Neural progenitor cell (in vitro differentiated cells): Measurements from ENCODE around the gene NCAM1. TPM values are rescaled to one million over a fixed set of nuclear protein-coding genes. Genes with fewer than 3 reads are reported as not detected.

Experiments used
- DNase-seq: peaks from one replicate; pipeline ENCODE4 v3.0.0-alpha.2; 2016; ENCODE audit warnings: low spot score
- H2AFZ ChIP-seq: fragments of 200-600 bp; sonication (generic); replicated peaks from 2 replicates; pipeline ENCODE4 v1.6.1; 2016; ENCODE audit warnings: antibody characterized with exemption
- H3F3A ChIP-seq: fragments of 200-600 bp; sonication (generic); 2 replicates; pipeline ENCODE4 v1.6.1; 2016; ENCODE audit warnings: antibody characterized with exemption, low read depth
- H3K27ac ChIP-seq: fragments of 200-600 bp; sonication (generic); 2 replicates; pipeline ENCODE4 v1.5.1; 2016; ENCODE audit warnings: mild to moderate bottlenecking
- H3K27me3 ChIP-seq: fragments of 200-600 bp; sonication (generic); 2 replicates; pipeline ENCODE4 v1.6.1; 2016; ENCODE audit warnings: mild to moderate bottlenecking, moderate library complexity
- H3K36me3 ChIP-seq: fragments of 200-600 bp; sonication (generic); 2 replicates; pipeline ENCODE4 v1.5.1; 2016
- H3K4me1 ChIP-seq: fragments of 200-600 bp; sonication (generic); 2 replicates; pipeline ENCODE4 v1.6.1; 2016; ENCODE audit warnings: mixed run types
- H3K4me2 ChIP-seq: fragments of 200-600 bp; sonication (generic); 2 replicates; pipeline ENCODE4 v1.6.1; 2016
- H3K4me3 ChIP-seq: fragments of 200-600 bp; sonication (generic); 2 replicates; pipeline ENCODE4 v1.5.1; 2016
- H3K79me2 ChIP-seq: fragments of 200-600 bp; sonication (generic); 2 replicates; pipeline ENCODE4 v1.6.1; 2016; ENCODE audit warnings: low read depth
- H3K9ac ChIP-seq: fragments of 200-600 bp; sonication (generic); 2 replicates; pipeline ENCODE4 v1.6.1; 2016
- H3K9me3 ChIP-seq: fragments of 200-600 bp; sonication (generic); 2 replicates; pipeline ENCODE4 v1.5.1; 2016; ENCODE audit warnings: low read depth
- H4K20me1 ChIP-seq: fragments of 200-600 bp; sonication (generic); 2 replicates; pipeline ENCODE4 v1.6.1; 2016; ENCODE audit warnings: low read depth
- H3K27ac Mint-ChIP-seq: 3 replicates; pipeline ENCODE4 v1.8.0; 2021; ENCODE audit warnings: mixed read lengths
- H3K27me3 Mint-ChIP-seq: 2 replicates; pipeline ENCODE4 v1.8.0; 2022; ENCODE audit warnings: low read depth, mild to moderate bottlenecking, inconsistent platforms, moderate library complexity, mixed read lengths; ENCODE audit not compliant: insufficient read depth
- H3K36me3 Mint-ChIP-seq: 3 replicates; pipeline ENCODE4 v1.8.0; 2021; ENCODE audit warnings: mixed read lengths
- H3K4me1 Mint-ChIP-seq: 3 replicates; pipeline ENCODE4 v1.8.0; 2021; ENCODE audit warnings: mixed read lengths
- H3K4me3 Mint-ChIP-seq: 3 replicates; pipeline ENCODE4 v1.8.0; 2021; ENCODE audit warnings: mild to moderate bottlenecking, moderate library complexity, mixed read lengths
- H3K9me3 Mint-ChIP-seq: 3 replicates; pipeline ENCODE4 v1.8.0; 2020; ENCODE audit warnings: mixed read lengths
- EZH2 ChIP-seq: fragments of 200-600 bp; sonication (generic); IDR thresholded peaks from 2 replicates; pipeline ENCODE4 v1.6.1; 2017; ENCODE audit warnings: antibody characterized with exemption, mild to moderate bottlenecking, moderate library complexity
- EZH2phosphoT487 ChIP-seq: fragments of 200-600 bp; sonication (generic); IDR thresholded peaks from 2 replicates; pipeline ENCODE4 v1.6.1; 2017; ENCODE audit warnings: antibody characterized with exemption
- total RNA-seq: library from RNA; depleted of rRNA; stranded (reverse); fragments of >200 nt; gene quantifications from 2 replicates; pipeline ENCODE4 v1.2.3, GENCODE V29; 2015; ENCODE audit warnings: low replicate concordance
- TF ChIP-seq, protein P1 (sequence below): fragments of 200-600 bp; sonication (generic); IDR thresholded peaks from 2 replicates; pipeline ENCODE4 v1.5.1; 2017; ENCODE audit warnings: antibody characterized with exemption, mild to moderate bottlenecking

NCAM1 gene
- total RNA-seq, 1 donor from 2014 or later: 17.5 TPM

DNA sequence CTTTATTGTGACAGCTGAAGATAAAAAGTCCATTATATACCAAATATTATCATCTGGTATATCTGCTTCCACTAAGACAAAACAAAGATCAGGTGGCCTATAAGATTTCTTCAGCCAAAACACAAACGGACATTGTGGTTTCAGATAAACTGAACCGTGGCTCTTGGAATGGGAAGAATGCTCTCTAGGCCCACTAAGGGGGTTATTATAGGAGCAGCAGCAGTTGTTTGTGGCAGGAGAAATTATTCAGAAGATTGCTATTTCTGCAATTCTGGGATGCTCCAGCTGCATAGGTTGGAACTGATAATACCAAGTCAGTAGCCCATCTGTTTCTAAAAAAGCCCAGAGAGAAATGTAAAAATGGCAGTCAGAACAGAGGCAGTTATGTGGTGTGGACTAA, 145.3 kb downstream of the NCAM1 start:
- H3K27ac Mint-ChIP-seq: no peak overlapping the region
- no peak overlapping the region for H3K27ac ChIP-seq
- H3K9ac ChIP-seq: no peak overlapping the region
- H4K20me1 ChIP-seq: no peaks in the 10 kb centered on the region
- no peaks in the 10 kb centered on the region for H3K79me2 ChIP-seq
- H3K4me1 Mint-ChIP-seq: no peaks in the 10 kb centered on the region
- H3K4me2 ChIP-seq: no peak overlapping the region
- no peak overlapping the region for H2AFZ ChIP-seq
- H3F3A ChIP-seq: no peaks in the 10 kb centered on the region
- no peak overlapping the region for H3K4me3 Mint-ChIP-seq
- peaks cover 15% of the 10 kb centered on the region for H3K4me1 ChIP-seq
- H3K27me3 ChIP-seq: no peaks in the 10 kb centered on the region
- H3K36me3 ChIP-seq: no peaks in the 10 kb centered on the region
- no peak for TF ChIP-seq EZH2phosphoT487
- no peak for TF ChIP-seq EZH2
- TF ChIP-seq, protein P1, sequence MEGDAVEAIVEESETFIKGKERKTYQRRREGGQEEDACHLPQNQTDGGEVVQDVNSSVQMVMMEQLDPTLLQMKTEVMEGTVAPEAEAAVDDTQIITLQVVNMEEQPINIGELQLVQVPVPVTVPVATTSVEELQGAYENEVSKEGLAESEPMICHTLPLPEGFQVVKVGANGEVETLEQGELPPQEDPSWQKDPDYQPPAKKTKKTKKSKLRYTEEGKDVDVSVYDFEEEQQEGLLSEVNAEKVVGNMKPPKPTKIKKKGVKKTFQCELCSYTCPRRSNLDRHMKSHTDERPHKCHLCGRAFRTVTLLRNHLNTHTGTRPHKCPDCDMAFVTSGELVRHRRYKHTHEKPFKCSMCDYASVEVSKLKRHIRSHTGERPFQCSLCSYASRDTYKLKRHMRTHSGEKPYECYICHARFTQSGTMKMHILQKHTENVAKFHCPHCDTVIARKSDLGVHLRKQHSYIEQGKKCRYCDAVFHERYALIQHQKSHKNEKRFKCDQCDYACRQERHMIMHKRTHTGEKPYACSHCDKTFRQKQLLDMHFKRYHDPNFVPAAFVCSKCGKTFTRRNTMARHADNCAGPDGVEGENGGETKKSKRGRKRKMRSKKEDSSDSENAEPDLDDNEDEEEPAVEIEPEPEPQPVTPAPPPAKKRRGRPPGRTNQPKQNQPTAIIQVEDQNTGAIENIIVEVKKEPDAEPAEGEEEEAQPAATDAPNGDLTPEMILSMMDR: no peak
- H3K9me3 ChIP-seq: no peaks in the 10 kb centered on the region
- no peak overlapping the region for H3K4me3 ChIP-seq
- no peaks in the 10 kb centered on the region for H3K27me3 Mint-ChIP-seq
- H3K36me3 Mint-ChIP-seq: no peaks in the 10 kb centered on the region
- DNase-seq: no peak
- no peaks in the 10 kb centered on the region for H3K9me3 Mint-ChIP-seq

DNA sequence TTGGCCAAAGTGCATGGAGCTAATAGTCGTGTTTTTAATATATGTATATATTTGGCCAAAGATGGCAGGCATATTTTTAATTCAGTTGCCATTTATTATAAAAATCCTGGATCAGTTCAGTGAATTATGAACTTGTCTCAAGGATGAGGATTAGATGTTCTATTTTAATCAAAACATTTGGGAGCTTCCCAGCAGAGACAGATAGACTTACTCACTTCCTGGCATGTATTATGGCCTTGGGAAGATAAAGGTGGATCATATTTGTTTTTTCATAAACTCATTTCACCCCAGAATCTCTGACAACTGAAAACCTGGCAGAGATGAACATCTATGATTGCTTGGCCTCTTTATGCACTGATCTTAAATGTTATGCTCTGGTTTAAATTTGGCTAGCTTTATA, 148.8 kb downstream of the NCAM1 start:
- TF ChIP-seq EZH2phosphoT487: no peak
- no peak for TF ChIP-seq EZH2
- TF ChIP-seq, protein P1: no peak
- no peak overlapping the region for H3K9ac ChIP-seq
- H3K9me3 ChIP-seq: no peaks in the 10 kb centered on the region
- DNase-seq: no peak
- H3K36me3 Mint-ChIP-seq: no peaks in the 10 kb centered on the region
- no peak overlapping the region for H3K4me3 Mint-ChIP-seq
- no peaks in the 10 kb centered on the region for H3F3A ChIP-seq
- no peak overlapping the region for H3K27ac ChIP-seq
- no peaks in the 10 kb centered on the region for H3K9me3 Mint-ChIP-seq
- H3K27me3 ChIP-seq: no peaks in the 10 kb centered on the region
- no peaks in the 10 kb centered on the region for H4K20me1 ChIP-seq
- H3K27ac Mint-ChIP-seq: no peak overlapping the region
- H3K4me1 Mint-ChIP-seq: peaks cover 2% of the 10 kb centered on the region
- H3K27me3 Mint-ChIP-seq: no peaks in the 10 kb centered on the region
- H3K36me3 ChIP-seq: no peaks in the 10 kb centered on the region
- no peak overlapping the region for H3K4me3 ChIP-seq
- no peak overlapping the region for H2AFZ ChIP-seq
- H3K4me1 ChIP-seq: no peaks in the 10 kb centered on the region
- H3K4me2 ChIP-seq: no peak overlapping the region
- no peaks in the 10 kb centered on the region for H3K79me2 ChIP-seq

DNA sequence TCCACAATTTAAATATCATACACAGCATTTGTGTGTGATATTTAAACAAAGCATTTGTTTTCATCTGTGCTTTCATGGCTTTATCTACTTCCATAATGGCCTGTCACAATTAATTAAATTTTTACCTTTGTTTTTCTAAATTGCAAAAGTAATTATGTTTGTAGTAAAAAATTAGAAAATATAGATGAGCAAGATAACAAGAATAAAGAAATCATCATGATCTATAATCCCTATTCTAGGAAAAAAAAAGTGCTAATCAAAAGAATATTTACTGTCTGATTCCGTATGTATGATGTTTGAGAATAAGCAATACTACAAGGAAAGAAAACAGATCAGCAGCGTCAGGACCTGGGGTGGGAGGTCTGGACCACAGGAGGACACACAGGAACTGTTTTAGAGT, 149.9 kb downstream of the NCAM1 start:
- Mint-ChIP-seq H3K27me3 (no peaks in the 10 kb centered on the region), H3K4me1 (peaks cover 2% of the 10 kb centered on the region), H3K4me3 (no peak overlapping the region), H3K9me3 (no peaks in the 10 kb centered on the region), H3K27ac (no peak overlapping the region), H3K36me3 (no peaks in the 10 kb centered on the region)
- H3K36me3 ChIP-seq: no peaks in the 10 kb centered on the region
- H3K9ac ChIP-seq: no peak overlapping the region
- H3K4me1 ChIP-seq: no peaks in the 10 kb centered on the region
- H3K79me2 ChIP-seq: no peaks in the 10 kb centered on the region
- H3K4me3 ChIP-seq: no peak overlapping the region
- H3K9me3 ChIP-seq: no peaks in the 10 kb centered on the region
- H3K27me3 ChIP-seq: no peaks in the 10 kb centered on the region
- no peaks in the 10 kb centered on the region for H4K20me1 ChIP-seq
- TF ChIP-seq, protein P1: no peak
- TF ChIP-seq EZH2 (no peak), EZH2phosphoT487 (no peak)
- no peaks in the 10 kb centered on the region for H3F3A ChIP-seq
- no peak overlapping the region for H3K27ac ChIP-seq
- DNase-seq: no peak
- H3K4me2 ChIP-seq: no peak overlapping the region
- no peak overlapping the region for H2AFZ ChIP-seq

DNA sequence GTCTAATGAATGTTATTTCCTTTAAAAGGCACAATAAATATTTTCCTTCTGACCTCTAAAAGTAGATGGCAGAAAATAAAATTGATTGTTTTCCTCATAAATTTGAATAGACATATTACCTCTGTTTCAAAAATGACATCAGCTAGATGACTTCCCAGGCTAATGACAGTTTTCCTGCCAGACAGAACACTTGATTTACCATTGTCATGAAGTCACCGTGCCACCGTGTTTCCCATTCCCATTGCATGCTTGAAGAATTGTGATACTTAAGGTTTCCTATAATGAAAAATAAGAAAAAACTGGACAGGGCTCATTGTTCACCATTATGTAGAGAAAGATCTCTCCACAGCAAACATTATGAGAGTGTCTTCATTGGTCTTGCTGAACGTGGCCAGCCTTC, 151.1 kb downstream of the NCAM1 start:
- Mint-ChIP-seq H3K4me3 (no peak overlapping the region), H3K9me3 (no peaks in the 10 kb centered on the region), H3K27ac (no peak overlapping the region), H3K4me1 (peaks cover 2% of the 10 kb centered on the region), H3K27me3 (no peaks in the 10 kb centered on the region), H3K36me3 (no peaks in the 10 kb centered on the region)
- no peak overlapping the region for H3K4me2 ChIP-seq
- no peak overlapping the region for H3K27ac ChIP-seq
- H3K27me3 ChIP-seq: no peaks in the 10 kb centered on the region
- DNase-seq: no peak
- no peak overlapping the region for H2AFZ ChIP-seq
- no peaks in the 10 kb centered on the region for H3K36me3 ChIP-seq
- TF ChIP-seq EZH2 (no peak), EZH2phosphoT487 (no peak)
- TF ChIP-seq, protein P1: no peak
- no peak overlapping the region for H3K9ac ChIP-seq
- no peaks in the 10 kb centered on the region for H3K79me2 ChIP-seq
- no peaks in the 10 kb centered on the region for H3F3A ChIP-seq
- no peak overlapping the region for H3K4me3 ChIP-seq
- no peaks in the 10 kb centered on the region for H4K20me1 ChIP-seq
- H3K4me1 ChIP-seq: no peaks in the 10 kb centered on the region
- no peaks in the 10 kb centered on the region for H3K9me3 ChIP-seq
